GM19238 (cell line): ENCODE results near the gene FSHR.

ENCODE experiments used
- DNase-seq: peaks from one replicate; pipeline ENCODE4 v3.0.0; 2011; ENCODE audit warnings: low spot score; ENCODE audit not compliant: insufficient read length

FSHR gene

DNA sequence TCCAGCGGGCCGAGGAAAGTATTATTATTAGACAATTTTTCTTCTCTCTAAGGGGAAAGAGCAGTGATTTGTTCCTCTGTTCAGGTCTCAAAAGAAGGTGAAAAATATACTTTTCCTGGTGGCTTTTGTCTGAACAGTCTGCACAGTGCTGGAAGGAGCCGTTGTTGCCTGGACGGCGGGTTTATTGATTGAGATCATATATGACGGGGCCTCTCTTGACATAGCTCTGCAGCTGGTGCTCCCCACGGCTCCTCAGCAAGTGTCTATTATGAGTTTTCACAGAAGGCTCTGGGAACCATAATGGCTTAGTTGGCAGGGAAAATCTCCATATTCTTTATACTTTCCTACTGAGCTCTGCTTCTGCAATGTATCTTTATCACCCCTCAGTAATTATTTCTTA is 42.9 kb downstream of the FSHR start:
- no peak for DNase-seq

DNA sequence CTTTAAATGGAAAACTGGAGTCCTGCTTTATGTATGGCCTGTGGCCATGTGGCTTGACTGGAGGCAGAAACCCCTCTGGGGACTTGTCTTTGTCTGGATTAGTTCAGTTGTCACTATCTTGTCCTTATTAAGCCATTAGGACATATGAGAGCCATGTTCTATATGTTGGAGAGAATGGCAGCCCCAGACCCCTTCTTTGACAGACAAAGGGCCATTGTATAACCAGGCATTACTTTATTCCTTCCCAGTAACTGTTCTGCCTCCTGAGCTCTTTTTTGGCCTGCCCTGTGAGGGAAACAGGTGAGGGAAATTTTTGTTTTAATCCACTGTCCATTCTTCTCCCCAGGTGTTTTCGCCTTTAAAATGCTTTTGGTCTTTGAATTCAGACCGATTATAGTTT is 43.3 kb downstream of the FSHR start:
- no peak for DNase-seq

DNA sequence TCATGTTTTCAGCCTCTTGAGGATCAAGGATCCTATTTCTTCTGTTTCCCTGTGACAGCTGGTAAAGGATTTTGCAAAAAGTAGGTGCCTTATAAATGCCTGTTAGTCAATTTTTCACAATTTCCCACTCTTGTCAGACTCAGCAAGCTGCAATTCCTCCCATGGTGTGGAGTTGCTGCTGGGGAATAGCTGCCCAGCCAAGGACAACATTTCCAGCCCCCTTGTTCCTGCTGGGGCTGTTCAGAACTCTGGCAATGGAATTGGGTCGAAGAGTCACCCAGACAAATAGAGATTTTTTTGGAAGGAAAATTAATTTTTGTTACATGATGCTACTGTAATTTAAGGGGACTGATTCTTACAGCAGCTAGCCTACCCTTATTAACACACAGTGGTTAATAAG is 43.7 kb downstream of the FSHR start:
- DNase-seq: no peak

DNA sequence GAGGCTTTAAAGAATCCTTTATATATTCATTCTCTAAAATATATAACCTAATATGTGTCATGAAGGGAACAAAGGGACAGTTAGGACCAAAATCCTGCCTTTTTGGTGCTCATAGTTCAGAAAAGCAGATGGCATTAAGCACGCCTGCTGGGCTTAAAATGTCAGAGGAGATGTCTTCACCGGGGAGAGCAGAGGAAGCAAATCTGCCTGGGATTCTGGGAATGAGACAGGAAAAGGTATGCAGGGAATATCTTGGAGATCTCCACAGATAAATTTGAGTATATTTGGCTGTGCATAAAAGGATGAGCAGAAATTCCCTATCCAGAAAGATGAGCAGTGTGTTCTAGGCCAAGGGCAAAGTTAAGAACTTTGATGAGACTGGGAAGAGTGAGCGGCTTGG is 45.5 kb downstream of the FSHR start:
- DNase-seq: no peak

DNA sequence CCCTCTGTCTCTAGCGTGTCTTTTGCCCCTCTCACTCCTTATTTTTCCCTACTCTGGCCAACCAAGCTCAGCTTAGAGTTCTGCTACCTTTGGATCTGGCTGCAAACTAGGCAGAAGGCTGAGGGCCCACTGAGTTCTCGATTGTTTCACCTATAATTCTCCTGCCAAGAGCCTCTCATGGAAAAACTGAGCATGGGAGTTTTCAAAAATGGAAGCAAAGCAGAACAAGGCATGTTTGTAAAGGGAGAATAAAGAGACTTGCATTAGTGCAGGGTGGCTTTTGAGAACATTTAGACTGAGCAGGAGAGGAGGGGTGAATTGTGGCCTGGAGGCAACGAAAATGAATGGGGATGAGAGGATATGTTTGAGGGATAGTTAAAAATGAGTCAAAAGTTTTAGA is 45.9 kb downstream of the FSHR start:
- no peak for DNase-seq

DNA sequence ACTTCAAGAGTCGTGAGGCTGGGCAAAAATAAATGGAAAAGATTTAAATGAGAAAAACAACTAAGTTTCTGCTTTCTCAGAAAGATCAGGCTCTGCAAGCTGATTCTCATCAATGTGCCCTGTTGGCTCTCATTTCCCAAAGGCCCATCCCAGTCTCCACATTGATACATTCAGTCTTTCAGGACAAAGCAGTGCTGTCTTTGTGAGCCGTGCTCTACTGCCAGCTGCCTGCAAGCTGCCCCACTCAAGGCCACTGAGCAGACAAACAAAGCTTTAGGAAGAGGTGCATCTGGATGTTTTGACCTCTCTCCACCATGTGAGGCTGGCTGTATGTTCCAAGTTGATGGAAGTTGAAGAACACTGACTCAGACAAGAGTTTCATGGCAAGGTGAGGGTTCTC is 48.8 kb downstream of the FSHR start:
- DNase-seq: no peak

DNA sequence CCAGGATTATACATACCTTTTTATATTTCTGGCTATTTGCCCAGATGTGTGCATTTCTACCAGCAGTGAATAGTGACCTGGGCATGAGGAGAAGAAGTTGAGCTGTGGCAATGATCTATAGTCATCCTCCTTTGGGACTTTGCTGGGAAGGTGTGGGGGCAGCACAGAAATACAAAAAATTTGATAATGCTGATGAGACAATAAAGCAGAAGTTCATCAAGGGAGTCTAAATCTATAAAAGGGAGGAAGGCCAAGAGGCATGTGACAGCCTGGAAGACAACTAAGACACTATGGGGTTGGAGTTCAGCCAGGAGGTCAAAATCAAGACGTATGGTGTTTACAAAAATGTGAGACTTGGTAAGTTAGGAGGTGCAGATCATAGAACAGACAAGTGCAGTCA is 52.2 kb downstream of the FSHR start:
- DNase-seq: no peak

DNA sequence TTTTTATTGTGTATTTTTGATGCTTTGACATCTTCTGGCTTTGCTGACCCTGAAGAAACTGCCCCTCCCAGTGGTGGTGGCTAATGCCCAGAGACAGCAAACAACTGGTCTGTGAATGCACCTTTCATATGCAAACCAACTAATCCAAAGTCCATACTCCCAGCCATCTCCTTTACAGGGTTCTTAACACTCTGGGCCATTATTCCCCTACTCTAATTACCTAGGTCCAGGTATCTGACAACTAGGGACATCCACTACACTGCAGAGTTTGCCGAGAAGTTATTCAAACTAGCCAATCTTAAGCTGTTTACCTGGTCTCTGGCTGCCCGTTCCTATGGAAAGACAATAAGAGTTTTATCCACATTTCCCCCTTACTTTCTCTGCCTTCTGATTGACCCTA is 73.6 kb downstream of the FSHR start:
- DNase-seq: no peak

DNA sequence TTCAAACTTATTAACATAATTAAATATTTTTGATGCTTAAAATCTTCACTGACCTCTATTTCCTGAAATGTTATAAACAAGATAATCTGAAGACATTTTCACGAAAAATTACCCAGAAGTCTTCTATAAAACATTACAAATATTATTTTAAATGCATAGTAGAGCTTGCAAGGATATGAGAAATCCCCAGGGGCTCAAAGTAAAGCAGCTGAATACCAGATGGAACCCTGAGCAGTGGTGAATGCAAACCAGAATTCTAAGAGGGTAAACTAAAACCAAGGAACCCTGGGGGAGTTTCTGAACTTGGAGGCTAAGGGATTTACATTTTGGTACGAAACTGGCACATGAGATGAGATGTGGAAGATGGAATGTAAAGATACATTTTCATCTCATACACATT is 83.6 kb downstream of the FSHR start:
- no peak for DNase-seq

DNA sequence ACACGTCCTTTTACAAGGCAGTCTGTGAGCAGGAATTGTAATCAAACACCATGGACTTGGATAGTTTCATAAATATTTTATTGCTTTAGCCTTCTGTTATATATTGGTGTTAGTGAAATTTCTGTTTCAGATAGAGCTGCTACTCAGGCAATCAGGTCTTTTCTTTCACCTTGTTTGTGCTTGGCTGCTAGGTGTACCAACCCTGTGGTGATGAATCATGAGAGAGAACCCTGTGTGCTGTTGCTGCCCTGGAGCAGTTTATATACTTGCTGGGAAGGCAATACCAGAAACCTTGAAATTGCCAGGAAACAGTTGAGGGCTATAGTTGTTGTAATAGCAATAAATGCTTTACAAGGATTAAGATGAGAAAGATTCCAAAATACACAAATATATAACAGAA is 84.5 kb downstream of the FSHR start:
- DNase-seq: no peak

DNA sequence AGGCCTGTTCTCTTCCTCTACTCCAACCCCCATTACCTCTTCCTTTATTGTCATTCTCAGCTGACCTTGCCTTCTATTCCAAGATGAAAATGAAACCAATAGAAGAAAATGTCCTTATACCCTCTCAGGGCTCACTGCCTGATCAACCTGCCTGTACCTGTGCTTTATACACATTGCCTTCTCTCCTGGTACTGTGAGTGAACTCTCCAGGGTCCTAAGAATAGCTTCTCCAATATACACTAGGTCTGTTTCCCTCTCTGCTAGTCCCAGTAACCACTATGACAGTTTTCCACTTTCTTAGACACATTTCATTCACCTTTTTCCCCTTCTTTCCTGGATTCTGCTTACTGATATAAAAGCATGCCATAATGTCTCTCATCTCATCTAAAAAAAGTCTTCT is 85.7 kb downstream of the FSHR start:
- no peak for DNase-seq

DNA sequence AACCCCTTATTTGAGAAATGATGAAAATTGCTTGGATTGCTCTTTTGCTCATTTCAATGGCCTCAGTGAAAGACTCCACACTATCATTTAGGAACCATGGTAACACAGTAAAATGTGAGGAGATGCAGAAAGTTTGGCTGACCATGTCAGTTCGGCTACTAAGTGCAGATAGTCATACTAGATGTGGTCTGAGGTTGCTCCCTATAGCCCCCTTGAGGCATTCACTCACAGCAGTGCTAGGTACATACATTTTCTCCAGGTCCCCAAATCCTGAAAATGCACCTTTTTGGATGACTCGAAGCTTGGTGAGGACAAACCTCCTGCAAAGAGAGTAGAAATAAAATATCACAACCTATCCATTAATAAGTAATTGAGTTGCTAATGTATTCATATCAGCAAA is 86.3 kb downstream of the FSHR start:
- no peak for DNase-seq

DNA sequence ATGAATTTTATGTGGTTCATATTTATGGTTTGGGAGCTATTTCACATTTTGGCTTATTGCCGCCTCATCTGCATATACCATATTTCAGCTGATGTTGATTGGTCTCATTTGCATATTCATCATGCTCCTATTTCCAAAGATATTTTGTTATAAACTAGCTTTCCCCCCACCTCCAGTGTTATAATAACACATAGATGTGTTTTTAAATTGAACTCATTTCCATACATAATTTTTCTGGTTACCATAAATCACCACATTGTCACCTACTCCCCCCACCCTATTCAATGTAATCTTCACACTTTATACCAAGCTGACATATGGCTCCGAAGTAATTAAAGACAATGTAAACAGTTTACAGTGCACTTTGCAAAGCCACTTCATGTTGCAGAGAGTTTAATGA is 101.2 kb downstream of the FSHR start:
- no peak for DNase-seq

DNA sequence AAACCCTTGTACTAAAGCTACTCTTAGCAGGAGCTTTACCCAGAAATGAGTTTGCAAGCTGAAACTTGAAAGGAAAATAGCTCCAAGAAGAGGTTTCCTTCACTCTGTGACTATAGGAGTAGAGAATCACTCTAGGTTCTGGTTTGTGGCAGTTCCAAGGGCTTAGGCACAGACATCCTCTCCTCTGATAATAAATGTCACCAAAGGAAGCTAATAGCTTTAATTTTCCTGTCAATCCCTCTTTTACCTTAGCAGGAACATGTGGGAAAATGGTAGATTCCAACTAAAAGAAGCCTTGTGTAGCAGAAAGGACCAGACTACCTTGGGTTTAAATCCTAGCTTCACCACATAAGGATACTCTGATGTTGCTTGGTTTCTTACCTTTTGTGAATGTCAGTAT is 104.0 kb downstream of the FSHR start:
- no peak for DNase-seq

DNA sequence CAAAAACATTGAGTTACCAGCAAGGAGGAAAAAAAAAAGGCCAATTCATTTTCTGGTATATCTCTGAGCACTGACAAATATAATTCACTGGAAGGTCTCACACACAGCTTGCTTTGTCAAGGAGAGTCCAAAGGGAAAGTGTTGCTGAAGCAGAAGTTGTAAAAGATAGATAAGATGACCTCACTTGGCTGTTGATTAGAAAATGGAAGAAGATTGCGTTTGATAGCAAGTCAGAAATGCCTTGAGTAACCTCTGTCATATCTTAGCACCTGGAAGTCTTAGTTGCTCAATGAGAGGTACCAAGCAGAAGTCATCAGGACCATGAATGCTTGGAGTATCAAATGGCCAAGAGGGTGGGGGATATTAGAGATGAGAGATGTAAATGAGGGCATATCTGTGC is 105.2 kb downstream of the FSHR start:
- DNase-seq: no peak

DNA sequence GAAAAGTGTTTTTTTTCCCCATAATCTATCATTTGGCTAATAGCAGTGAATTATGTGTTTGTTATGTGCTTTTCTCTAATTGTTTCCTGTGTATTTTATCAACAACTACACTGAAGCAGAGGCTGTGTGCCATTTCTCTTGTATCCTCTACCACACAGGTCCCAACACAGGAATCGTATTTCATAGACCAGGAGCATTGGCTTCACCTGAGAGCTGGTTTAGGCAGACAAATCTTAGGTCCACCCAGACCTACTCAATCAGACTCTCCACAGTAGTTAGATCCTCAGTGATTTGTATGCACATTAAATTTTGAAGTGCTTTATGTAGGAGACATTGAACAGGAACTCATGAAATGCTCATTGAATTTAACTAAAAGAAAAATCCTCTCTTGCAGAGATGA is 109.2 kb downstream of the FSHR start:
- no peak for DNase-seq

DNA sequence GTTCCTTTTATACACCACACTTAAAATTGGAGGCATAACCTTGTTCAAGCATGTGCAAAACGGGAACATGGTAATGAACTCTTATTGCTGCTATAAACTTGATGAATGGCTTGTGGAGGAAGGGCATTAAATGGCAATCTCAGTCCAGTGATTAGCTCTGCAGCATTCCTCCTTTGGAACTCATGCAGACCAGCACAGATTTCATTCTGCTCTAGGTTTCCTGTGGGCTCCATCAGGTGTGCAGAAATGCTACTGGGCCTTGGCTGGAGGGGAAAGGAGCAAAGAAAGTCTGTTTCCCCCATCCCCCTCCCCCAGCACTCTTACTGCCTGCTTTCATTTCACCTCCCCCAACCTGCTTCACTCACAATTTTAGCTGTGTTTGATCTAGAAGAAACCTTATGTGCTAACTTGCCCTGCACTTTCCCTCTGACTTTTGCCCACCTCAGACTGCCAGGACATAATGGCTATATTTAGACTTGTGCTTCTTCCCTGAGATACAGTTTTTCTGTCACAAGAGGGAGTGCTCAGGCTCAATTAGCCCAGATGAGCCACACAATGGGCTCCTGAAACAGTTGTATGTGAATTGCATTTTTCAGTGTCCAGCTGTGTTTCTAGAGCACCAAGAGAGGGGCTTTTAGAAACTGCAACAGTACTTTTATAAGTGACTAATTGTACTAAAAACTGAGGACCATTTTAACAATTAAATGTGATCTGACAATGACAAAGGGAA is 109.8 kb downstream of the FSHR start:
- DNase-seq: no peak

DNA sequence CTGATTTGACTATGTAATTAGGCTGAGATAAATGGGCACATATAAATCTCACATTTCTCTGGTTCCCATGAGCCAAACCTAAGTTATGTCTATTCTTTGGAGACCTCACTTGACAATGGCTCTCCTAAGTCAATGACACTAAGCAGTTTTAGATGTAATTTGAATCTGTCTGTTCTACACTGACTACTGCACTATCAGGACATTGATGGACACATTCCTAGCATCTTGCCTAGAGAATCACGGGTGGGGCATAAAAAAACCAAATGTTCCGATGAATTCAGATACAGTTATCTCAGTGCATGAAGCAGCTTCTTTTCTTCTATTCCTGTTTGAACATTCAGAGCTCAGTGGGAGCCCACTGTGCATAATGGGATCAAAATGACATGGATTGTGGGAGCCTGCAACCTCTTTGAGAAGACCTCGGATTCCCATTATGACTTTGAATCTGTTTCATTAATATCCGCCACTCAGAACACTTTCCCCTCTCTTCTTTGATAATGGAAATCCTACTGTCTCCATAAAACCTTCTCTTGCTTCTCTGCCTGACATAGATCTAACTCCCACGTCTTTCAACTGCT is 110.8 kb downstream of the FSHR start:
- no peak for DNase-seq

DNA sequence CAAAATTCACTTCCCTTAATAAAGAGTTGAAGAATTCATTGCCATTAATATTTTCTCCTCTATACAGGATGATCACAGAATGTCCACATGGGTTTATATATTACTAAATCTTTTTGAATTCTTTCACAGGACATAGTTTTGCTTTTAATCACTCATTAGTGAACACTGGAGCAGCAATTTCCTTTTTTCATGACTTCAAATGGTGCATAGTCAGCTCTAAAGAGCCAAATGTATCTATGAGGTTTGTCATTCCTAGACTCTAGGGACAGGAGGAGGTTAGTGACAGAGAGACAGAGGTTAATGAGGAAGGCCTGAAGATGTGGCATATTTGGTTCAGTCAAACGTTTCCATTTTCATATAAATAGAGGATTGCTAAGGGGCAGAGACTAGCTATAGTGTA is 111.8 kb downstream of the FSHR start:
- DNase-seq: no peak

DNA sequence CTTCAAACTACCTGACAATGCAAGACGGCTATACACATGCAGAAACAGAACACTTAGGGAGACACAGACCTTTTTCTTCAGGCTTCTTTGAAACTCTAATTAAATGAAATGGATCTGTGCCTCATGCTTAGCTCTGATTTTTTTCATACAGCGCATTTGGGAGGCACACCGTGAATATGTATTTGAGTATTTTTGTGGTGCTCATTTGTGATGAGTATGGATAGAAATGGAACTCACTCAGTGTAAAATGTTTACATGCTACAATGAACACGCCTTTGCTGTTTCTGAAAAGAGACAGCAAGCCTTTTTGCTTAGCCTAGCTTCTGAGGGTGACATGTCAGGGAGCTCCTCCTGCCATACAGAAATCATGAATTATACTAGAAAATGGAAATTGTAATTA is 113.3 kb downstream of the FSHR start:
- no peak for DNase-seq

DNA sequence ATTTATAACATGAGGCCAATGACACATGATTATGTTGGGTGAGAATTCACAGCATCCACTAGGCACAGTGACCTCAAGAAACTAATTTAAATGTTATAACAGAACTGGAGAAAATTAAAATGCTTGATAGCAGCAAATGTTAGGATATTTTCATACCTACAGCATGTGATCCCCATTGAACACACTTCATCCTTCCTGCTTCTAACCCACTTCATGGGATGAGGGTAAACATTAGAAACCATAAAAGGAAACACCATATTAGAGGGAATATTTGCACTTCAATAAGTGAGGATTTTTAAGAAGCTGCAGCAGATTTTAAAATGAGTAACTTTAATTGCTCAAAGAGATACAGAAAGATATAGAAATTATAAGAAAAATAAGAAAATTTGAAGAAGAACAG is 117.1 kb downstream of the FSHR start:
- no peak for DNase-seq

DNA sequence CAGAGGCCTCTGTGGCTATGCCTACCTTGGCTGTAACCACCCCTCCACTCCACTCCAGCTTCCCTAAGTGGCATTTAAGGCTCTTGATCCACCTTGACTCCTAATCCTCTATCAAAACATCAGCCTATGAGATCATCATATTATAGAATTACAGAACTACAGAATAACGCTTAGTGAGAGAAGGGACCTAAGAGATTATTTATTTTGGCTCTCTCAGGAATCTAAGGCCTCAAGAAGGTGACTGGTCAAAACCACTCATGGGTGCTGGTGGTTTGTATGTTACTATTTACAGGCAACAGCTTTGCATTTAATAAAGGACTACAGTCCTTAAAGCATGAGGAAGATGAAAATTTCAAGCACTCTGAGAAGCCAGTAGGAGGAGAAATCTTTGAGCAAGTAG is 118.8 kb downstream of the FSHR start:
- no peak for DNase-seq

DNA sequence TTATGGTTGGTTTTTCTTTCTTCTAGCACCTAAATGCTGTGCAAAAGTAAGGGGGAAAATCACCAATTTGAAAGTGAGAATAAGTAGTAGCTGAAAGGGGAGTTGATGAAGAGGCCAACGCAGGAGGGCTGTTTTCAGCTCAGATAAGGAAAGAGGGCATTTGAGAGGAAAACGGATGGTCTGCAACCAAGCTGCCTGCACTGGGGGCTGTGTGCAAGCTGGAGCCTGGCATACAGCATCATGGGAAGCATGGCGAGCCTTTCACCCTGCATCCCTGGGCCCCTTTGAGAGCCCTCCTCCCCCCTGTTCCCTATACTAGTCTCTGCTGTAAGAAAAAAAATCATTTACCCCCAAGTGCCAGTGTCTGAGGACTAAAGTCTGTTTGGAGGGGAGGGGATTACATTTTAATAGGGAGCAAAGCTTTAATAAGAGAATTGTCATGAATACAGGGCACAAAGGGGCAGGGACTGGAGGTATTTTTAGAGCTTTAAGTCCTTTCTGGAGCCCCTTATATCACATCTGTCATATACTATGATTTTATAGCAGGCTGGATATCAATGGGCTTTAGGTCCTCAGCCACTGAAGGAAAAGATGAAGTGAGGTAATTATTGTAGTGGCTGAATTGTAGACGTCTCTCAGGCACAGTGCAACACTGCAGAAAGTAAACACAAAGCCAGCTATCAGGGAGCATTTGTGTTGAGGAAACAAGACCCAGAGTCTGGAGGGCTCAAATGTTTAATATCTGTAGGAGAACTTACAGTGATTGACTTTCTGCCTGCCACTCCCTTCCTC is 120.7 kb downstream of the FSHR start:
- DNase-seq: no peak
